T-helper 1 cell treated with Interleukin-12 subunit alpha and Interleukin-12 subunit beta and Interleukin-4 antibody, amounts not matched to agents 30 ng/mL and 1 ng/mL, for 36 hours (primary cell): ENCODE data around the gene KCNJ5. TPM values are rescaled to one million over a fixed set of nuclear protein-coding genes. Genes with fewer than 3 reads are reported as not detected.

Experiments used
- intact Hi-C: fragments of 100-400 bp; cut with micrococcal nuclease; formaldehyde crosslinking; loops from one replicate; pipeline ENCODE4 v1.15.1; 2024
- total RNA-seq: library from RNA; stranded (reverse); gene quantifications from 2 replicates; pipeline ENCODE4 v1.2.3, GENCODE V29; 2022

KCNJ5 gene
- total RNA-seq, 1 donor from 2014 or later: not detected

DNA sequence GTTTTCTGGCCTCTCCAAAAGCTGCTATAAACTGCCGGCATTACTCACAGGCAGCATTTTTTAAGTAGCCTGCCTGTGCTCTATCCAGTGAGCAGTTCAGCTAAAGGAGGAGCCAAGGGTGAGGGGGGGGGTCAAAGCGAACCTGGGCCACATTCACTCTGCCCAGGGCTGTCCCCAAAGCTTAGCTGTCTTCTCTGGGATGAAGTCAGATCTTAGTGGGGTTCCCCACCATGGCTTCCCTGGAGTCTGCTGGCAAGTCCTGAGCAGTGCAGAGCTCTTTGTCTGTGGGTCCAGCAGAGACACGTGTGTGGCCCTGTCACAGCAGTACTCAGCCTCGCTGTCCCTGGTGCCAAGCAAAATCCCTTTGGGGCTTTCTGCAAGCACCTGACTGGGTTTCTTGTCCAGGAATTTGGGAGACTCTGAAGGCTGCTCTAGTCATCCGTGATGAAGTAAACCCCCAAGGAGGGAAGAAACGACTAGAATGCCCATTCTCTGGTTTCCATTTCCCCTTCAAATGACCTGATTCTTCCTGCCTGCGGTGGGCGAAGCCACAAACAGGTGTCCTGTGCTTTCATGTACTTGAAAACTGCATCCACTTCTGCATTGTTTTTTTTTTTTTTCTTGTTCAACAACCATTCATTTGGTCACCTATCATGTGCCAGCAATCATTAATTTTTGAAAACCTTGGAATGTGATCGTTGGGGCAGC is 2.6 kb downstream of the KCNJ5 start:
- intact Hi-C loops: no loop called here

DNA sequence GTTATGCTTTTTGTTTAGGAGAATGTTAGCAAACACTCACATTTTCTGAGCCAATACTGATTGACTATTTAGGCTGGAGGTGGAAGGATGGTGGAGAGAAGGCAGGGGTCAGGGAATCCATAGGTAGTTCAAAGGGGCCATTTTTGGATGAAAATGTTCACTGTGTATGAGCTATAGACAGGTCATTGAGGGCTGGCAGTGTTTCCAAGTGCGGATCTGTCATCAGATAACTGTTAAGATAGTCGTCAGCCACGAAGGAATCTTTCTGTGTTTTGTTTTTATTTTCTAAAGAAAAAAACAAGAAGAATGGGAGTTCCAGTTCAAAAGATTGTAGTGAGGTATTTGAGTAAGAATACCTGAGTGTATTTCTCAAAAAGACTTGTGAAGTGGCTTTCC is 3.1 kb downstream of the KCNJ5 start:
- intact Hi-C loops: no loop called here

GRCh38 chr11:128894685-128895084 is 3.5 kb downstream of the KCNJ5 start:
- intact Hi-C loops: no loop called here

- intact Hi-C loops: no loop called here
These were observed 4.4 kb downstream of the KCNJ5 start for GRCh38 chr11:128895526-128895925.

- intact Hi-C loops: no loop called here
These were observed 5.2 kb downstream of the KCNJ5 start for GRCh38 chr11:128896356-128896755.

DNA sequence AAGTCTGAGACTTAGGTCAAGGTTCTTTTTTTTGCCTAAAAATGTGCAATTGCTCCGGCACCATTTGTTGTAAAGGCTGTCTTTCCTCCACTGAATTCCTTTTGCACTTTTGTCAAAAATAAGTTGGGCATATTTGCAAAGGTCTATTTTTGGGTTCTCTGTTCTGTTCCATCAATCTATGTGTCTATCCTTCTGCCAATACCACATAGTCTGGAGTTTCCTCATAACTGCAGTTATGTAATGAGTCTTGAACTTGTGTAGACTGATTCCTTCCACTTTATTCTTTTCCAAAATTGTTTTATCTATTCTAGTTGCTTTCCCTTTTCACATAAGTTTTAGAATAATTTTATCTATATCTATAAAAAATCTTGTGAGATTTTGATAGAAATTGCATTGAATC is 6.7 kb downstream of the KCNJ5 start:
- intact Hi-C loops: no loop called here

- intact Hi-C loops: no loop called here
These were observed 7.6 kb downstream of the KCNJ5 start for GRCh38 chr11:128898580-128899344.

DNA sequence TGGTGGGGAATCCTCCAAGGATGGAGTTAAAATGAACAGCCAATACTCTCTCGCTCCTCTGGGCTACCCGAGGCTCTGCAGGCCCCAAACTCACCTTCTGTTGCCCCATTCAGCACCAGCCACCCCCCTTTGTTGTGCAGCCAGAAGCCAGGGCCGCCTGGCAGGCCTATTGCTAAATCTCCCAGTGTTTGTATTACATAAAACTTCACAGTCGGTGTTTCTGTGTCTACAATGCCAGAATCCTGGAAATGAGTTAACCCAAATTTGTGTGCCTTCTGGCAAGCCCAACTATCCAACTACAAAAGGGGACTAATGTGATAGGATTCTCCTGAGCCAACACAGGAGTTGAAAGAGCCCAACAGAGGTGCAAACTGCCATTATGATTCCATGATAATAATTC is 9.3 kb downstream of the KCNJ5 start:
- intact Hi-C loops: no loop called here

GRCh38 chr11:128901653-128902514 is 10.7 kb downstream of the KCNJ5 start:
- intact Hi-C loops: no loop called here

DNA sequence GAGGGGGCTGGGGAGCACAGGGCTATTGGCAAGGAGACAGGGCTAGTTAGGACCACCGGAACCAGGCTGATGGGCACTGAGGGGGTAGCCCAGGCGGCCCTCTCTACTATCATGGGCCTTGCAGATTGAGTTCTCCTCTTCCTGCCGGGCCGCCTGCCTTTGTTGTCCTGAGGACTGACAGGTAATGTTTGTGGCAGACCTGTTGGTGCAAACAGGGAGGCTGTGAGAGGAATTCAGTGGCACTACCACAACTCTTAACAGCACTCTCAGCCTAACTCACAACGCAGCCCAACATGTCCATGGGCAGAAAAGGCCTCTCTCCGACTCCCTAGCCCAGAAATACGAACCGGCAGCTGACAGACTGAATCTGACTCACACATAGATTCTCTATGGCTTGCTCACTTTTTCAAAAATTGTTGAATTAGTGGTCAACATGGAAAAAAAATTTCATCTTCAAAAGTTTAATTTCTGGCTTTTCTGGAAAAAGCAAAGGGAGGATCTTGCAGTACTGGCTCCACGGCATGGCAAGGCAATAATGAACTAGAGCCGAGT is 11.4 kb downstream of the KCNJ5 start:
- intact Hi-C loops: no loop called here

- intact Hi-C loops: no loop called here
These were observed 12.3 kb downstream of the KCNJ5 start for GRCh38 chr11:128903248-128904061.

- intact Hi-C loops: no loop called here
These were observed 13.1 kb downstream of the KCNJ5 start for GRCh38 chr11:128904303-128904655.

DNA sequence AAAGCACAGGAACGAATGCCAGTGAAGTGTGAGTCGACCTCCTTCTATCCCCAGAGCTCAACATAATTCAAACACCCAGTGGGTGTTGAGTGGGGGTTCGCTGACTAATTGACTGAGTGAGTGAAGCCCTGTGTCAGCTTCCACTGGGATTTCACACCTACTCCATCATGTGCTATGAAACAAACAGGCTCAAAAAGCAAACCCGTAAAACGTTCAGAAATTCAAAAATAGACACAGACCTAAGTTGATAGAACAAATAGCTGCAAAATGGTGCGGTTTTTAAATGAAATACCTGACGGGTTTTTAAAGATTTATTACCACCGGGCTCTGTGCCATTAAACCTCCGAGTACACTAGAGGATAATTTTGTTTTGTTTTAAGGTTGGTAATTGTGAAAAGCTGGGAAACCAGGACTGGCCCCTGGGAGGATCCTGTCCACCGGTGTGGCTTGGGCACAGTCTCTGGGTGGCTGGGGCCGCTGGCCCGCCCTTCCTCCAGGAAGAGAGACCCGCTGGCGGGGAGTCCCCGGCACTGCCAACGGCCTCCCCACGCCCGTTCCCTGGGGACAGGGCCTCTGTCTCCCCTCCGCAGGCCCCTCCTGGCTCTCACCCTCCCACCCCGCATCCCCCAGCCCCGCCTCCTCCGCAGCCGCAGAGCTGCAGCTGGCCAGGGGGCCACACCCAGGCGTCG is 13.6 kb downstream of the KCNJ5 start:
- intact Hi-C loops: loop anchor here (1.0 kb wide), 1 partner anchor 20 kb away; no protein-coding TSS in a partner anchor

- intact Hi-C loops: loop anchor here (1.0 kb wide), 1 partner anchor 21 kb away; no protein-coding TSS in a partner anchor
These were observed 14.4 kb downstream of the KCNJ5 start for GRCh38 chr11:128905345-128906184.

DNA sequence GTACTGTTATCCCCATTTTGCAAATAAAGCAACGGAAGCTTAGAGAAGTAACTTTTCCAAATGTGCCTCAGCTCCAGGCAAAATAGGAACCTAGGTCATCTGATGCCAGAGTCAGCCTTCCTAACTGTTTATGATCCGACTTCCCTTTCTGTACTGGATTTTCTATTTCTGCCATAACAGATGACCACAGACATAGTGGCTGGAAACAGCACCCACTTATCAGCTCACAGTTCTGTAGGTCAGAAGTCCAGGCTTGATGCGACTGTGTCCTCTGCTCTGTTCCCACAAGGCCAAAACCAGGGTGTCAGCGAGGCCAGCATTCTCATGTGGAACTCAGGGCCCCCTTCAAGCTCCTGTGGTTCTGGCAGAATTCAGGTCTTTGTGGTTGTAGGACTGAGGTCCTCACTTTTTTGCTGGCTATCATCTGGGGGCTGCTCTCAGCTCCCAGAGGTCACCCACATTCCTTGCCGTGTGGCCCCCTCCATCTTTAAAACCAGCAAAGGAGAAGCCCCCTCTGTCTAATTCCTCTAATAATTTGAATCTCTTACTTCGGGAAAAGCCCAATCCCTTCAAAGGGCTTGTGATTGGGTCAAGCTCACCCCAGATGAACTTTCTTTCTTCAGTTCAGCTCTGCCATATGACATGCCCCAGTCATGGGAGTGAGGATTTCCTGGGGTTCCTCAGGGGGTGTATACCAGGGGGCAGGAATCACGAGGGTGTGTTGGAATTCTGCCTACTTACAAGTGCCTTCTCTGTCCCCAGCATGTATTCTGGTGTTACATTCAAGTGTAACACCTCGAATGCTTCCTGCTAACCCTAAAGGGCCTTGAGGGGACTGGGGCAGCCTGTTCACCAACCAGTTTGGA is 15.3 kb downstream of the KCNJ5 start:
- intact Hi-C loops: no loop called here

- intact Hi-C loops: no loop called here
These were observed 16.4 kb downstream of the KCNJ5 start for GRCh38 chr11:128907585-128907984.

DNA sequence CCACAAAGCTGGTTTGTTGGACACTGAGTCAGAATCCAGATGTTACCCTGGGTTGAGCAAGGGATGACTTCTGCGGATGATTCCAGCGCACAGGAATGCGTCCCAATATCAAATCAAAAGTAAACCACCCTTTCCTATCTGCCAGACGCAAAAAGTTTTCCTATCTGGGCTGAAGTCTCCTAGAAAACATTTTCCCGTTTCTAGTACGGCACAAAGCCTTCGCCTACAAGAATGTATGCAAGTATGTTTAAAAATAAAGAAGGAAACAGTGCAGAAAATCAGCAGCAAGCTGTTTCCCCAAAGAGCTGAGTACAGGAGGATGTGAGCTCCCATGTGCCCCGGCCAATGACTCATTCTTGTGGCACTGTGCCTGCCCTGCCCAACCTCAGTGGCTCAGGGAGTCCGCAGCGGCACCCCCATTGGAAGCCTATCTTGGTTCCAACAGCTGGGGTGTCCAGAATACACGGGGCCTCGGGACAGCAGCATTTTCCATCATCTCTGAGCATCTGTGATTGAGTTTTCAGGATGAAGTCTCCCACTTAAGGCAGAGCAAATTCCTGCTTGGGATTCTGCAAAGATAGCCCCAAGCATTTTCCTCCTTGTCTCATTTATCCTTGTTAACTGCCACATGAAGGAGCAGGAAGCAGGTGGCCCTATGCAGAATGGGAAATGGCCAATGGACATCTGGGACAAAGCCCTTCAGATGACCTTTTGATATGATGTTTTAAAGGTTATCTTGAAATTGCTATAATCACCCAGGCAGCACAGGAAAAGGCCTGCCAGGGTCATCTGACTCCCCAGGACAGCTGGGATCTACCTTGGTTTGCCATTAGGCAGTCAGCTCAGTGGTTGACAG is 17.5 kb downstream of the KCNJ5 start:
- intact Hi-C loops: no loop called here
